ENCODE data around the gene CYP46A1. TPM values are rescaled to one million over a fixed set of nuclear protein-coding genes. Genes with fewer than 3 reads are reported as not detected.

CYP46A1 gene
- polyA plus RNA-seq, 5 donors: 3.9 to 6.3 (median 6.1) TPM

Other genes starting within 250 kb of the CYP46A1 start
- gene SETD3, start 203.4 kb upstream of the CYP46A1 start, polyA plus RNA-seq (ENCODE audit: insufficient read depth in 1 of 5, insufficient read length in 5 of 5, low replicate concordance in 1 of 5): 10 to 100 TPM; 39.0 to 43.4 (median 40.7) TPM
- 10 to 100 TPM; 38.0 to 48.6 (median 43.6) TPM for gene CCNK, start 202.9 kb upstream of the CYP46A1 start, polyA plus RNA-seq (ENCODE audit: insufficient read depth in 1 of 5, insufficient read length in 5 of 5, low replicate concordance in 1 of 5)
- 10 to 100 TPM in 3 of 5 donors, 1 to 10 TPM in 2; 6.4 to 17.5 (median 11.1) TPM for gene CCDC85C, start 80.1 kb upstream of the CYP46A1 start, polyA plus RNA-seq (ENCODE audit: insufficient read depth in 1 of 5, insufficient read length in 5 of 5, low replicate concordance in 1 of 5)
- 1 to 10 TPM; 1.9 to 3.3 (median 2.1) TPM for gene HHIPL1, start 39.2 kb upstream of the CYP46A1 start, polyA plus RNA-seq (ENCODE audit: insufficient read depth in 1 of 5, insufficient read length in 5 of 5, low replicate concordance in 1 of 5)
- gene EML1, start 109.1 kb downstream of the CYP46A1 start, polyA plus RNA-seq (ENCODE audit: insufficient read depth in 1 of 5, insufficient read length in 5 of 5, low replicate concordance in 1 of 5): 10 to 100 TPM; 32.8 to 46.8 (median 39.7) TPM

Data from right lung (tissue), 5 donors.